CD4-positive, alpha-beta T cell treated with Interleukin-10 for 1 hour (primary cell): ENCODE measurements around the gene MRPS9.

ENCODE experiments used
- DNase-seq: peaks from one replicate; pipeline ENCODE4 v3.0.0-alpha.2; 2020

Gene MRPS9

GRCh38 chr2:105081006-105081601 lies 43.2 kb downstream of the MRPS9 start:
- no peak for DNase-seq

- DNase-seq = no peak
Observed at GRCh38 chr2:105082107-105082506, 44.2 kb downstream of the MRPS9 start.

GRCh38 chr2:105085525-105085924 lies 47.7 kb downstream of the MRPS9 start:
- DNase-seq = no peak

GRCh38 chr2:105087273-105087672 lies 49.4 kb downstream of the MRPS9 start:
- DNase-seq = no peak

- DNase-seq = no peak
Observed at GRCh38 chr2:105090091-105090490, 52.2 kb downstream of the MRPS9 start.

GRCh38 chr2:105092797-105093196 lies 54.9 kb downstream of the MRPS9 start:
- DNase-seq = no peak

GRCh38 chr2:105099153-105099552 lies 61.3 kb downstream of the MRPS9 start:
- DNase-seq = no peak

- peak; percentile 3 for DNase-seq
Observed at GRCh38 chr2:105100046-105100840, 62.4 kb downstream of the MRPS9 start.

GRCh38 chr2:105102001-105102400 lies 64.1 kb downstream of the MRPS9 start:
- no peak for DNase-seq

- DNase-seq = no peak
Observed at GRCh38 chr2:105102963-105103421, 65.1 kb downstream of the MRPS9 start.

- DNase-seq = no peak
Observed at GRCh38 chr2:105103481-105103880, 65.6 kb downstream of the MRPS9 start.

GRCh38 chr2:105104208-105104731 lies 66.4 kb downstream of the MRPS9 start:
- DNase-seq = no peak

- no peak for DNase-seq
Observed at GRCh38 chr2:105110295-105110829, 72.5 kb downstream of the MRPS9 start.

GRCh38 chr2:105111365-105112150 lies 73.7 kb downstream of the MRPS9 start:
- no peak for DNase-seq

GRCh38 chr2:105112345-105112744 lies 74.5 kb downstream of the MRPS9 start:
- no peak for DNase-seq

GRCh38 chr2:105113616-105114291 lies 75.9 kb downstream of the MRPS9 start:
- no peak for DNase-seq

GRCh38 chr2:105114551-105114950 lies 76.7 kb downstream of the MRPS9 start:
- peak; percentile 38 for DNase-seq

- no peak for DNase-seq
Observed at GRCh38 chr2:105116348-105116747, 78.5 kb downstream of the MRPS9 start.

- no peak for DNase-seq
Observed at GRCh38 chr2:105117565-105117964, 79.7 kb downstream of the MRPS9 start.

- no peak for DNase-seq
Observed at GRCh38 chr2:105118960-105119359, 81.1 kb downstream of the MRPS9 start.

- no peak for DNase-seq
Observed at GRCh38 chr2:105121434-105121833, 83.6 kb downstream of the MRPS9 start.

GRCh38 chr2:105125428-105125827 lies 87.6 kb downstream of the MRPS9 start:
- no peak for DNase-seq

GRCh38 chr2:105125920-105126319 lies 88.1 kb downstream of the MRPS9 start:
- DNase-seq = no peak
